Endothelial cell of umbilical vein (primary cell): ENCODE data around the gene TMEM178A. TPM values are rescaled to one million over a fixed set of nuclear protein-coding genes. Genes with fewer than 3 reads are reported as not detected.

Source experiments
- BruUV-seq: library from RNA; stranded (reverse); fragments of 400-500 nt; replicated peaks from 2 replicates; lab custom pipeline; 2021; lab: Mats Ljungman, UMichigan
- CTCF ChIA-PET: fragments of 300-600, 350-600 bp; sonication (Branson Sonifier 250); formaldehyde crosslinking; loops from one replicate; lab custom pipeline; 2021; ENCODE audit warnings: antibody characterized with exemption, inconsistent platforms; lab: Charles Lee
- POLR2A ChIA-PET: fragments of 300-600, 350-600 bp; sonication (Branson Sonifier 250); formaldehyde crosslinking; loops from one replicate; lab custom pipeline; 2021; ENCODE audit warnings: antibody characterized with exemption, inconsistent platforms; lab: Charles Lee
- DNase-seq: peaks from one replicate; pipeline ENCODE4 v3.0.0-alpha.2; 2011; ENCODE audit warnings: low read depth, low spot score
- FAIRE-seq: peaks from 2 replicates; lab custom pipeline; 2011; peaks lifted over from hg19 to GRCh38; lab: Jason Lieb, UNC
- H2AFZ ChIP-seq: 2 replicates; pipeline ENCODE4 v1.6.0; 2012; ENCODE audit warnings: low read depth, low read length, control low read depth, inconsistent platforms
- H3K27ac ChIP-seq: 2 replicates; pipeline ENCODE4 v1.5.1; 2011; ENCODE audit warnings: low read depth, mild to moderate bottlenecking, control low read depth, low read length, moderate library complexity; ENCODE audit not compliant: insufficient read depth
- H3K27me3 ChIP-seq, 2 experiments: 2 replicates each; pipeline versions ENCODE4 v1.6.0 to v1.6.1; 2011; ENCODE audit warnings: low read length in 2 of 2, mixed read lengths in 1 of 2; ENCODE audit not compliant: control insufficient read depth in 2 of 2, insufficient read depth in 2 of 2
- H3K36me3 ChIP-seq, 2 experiments: 2 replicates in 1 of 2; 3 replicates in 1 of 2; pipeline ENCODE4 v1.5.1; 2011; ENCODE audit warnings: low read length in 2 of 2, mild to moderate bottlenecking in 1 of 2, moderate library complexity in 1 of 2; ENCODE audit not compliant: control insufficient read depth in 2 of 2, insufficient read depth in 2 of 2; ENCODE audit errors: extremely low read depth in 1 of 2
- H3K4me1 ChIP-seq: 3 replicates; pipeline ENCODE4 v1.5.1; 2011; ENCODE audit warnings: mild to moderate bottlenecking, low read length; ENCODE audit not compliant: control insufficient read depth, insufficient read depth; ENCODE audit errors: extremely low read depth
- H3K4me2 ChIP-seq: 2 replicates; pipeline ENCODE4 v1.6.1; 2011; ENCODE audit warnings: low read length, control low read depth, mixed read lengths; ENCODE audit not compliant: insufficient read depth
- H3K4me3 ChIP-seq, 3 experiments: fragments of 200-600 bp in 1 of 3; sonication (generic), shearing (Covaris generic) in 1 of 3; replicated peaks in 1 of 3; 2 replicates each; pipeline ENCODE4 v1.5.1; 2011 to 2016; ENCODE audit warnings: control low read depth in 3 of 3, low read length in 3 of 3, mild to moderate bottlenecking in 2 of 3, inconsistent platforms in 1 of 3, low read depth in 1 of 3, moderate library complexity in 1 of 3; ENCODE audit not compliant: insufficient read depth in 1 of 3
- H3K79me2 ChIP-seq: 2 replicates; pipeline ENCODE4 v1.6.0; 2012; ENCODE audit warnings: low read length, inconsistent platforms; ENCODE audit not compliant: control insufficient read depth, insufficient read depth
- H3K9ac ChIP-seq: replicated peaks from 2 replicates; pipeline ENCODE3; 2011; ENCODE audit warnings: low read length, control low read depth; ENCODE audit not compliant: insufficient read depth; ENCODE audit errors: extremely low read depth
- H3K9me1 ChIP-seq: replicated peaks from 3 replicates; pipeline ENCODE4 v1.6.0; 2011; ENCODE audit warnings: mild to moderate bottlenecking, low read length; ENCODE audit not compliant: control insufficient read depth, insufficient read depth; ENCODE audit errors: extremely low read depth
- H3K9me3 ChIP-seq: replicated peaks from 2 replicates; pipeline ENCODE4 v1.5.1; 2012; ENCODE audit warnings: low read length, inconsistent platforms; ENCODE audit not compliant: control insufficient read depth, insufficient read depth
- H4K20me1 ChIP-seq: replicated peaks from 2 replicates; pipeline ENCODE3; 2011; ENCODE audit warnings: mild to moderate bottlenecking, low read length; ENCODE audit not compliant: control insufficient read depth, insufficient read depth; ENCODE audit errors: extremely low read depth
- EZH2 ChIP-seq: IDR thresholded peaks from 2 replicates; pipeline ENCODE4 v1.6.1; 2012; ENCODE audit warnings: borderline replicate concordance, low read depth, mild to moderate bottlenecking, moderate library complexity, low read length, inconsistent platforms; ENCODE audit not compliant: severe bottlenecking
- FOS ChIP-seq: IDR thresholded peaks from 2 replicates; pipeline ENCODE4 v1.6.1; 2011; ENCODE audit warnings: mild to moderate bottlenecking, low read length, moderate library complexity, borderline replicate concordance; ENCODE audit not compliant: insufficient read depth
- GATA2 ChIP-seq: IDR thresholded peaks from 2 replicates; pipeline ENCODE4 v1.7.0; 2011; ENCODE audit warnings: low read depth, mild to moderate bottlenecking, moderate library complexity, mixed read lengths, low read length; ENCODE audit not compliant: insufficient read length, insufficient read depth
- JUN ChIP-seq: IDR thresholded peaks from 2 replicates; pipeline ENCODE4 v1.6.1; 2011; ENCODE audit warnings: borderline replicate concordance, low read depth; ENCODE audit not compliant: insufficient read length, insufficient read depth
- MYC ChIP-seq: IDR thresholded peaks from one replicate; pipeline ENCODE4 v1.6.1; 2011; ENCODE audit warnings: mild to moderate bottlenecking, low read depth, low read length
- POLR2A ChIP-seq: IDR thresholded peaks from 2 replicates; pipeline ENCODE4 v1.6.1; 2012; ENCODE audit warnings: low read depth, mild to moderate bottlenecking, control low read depth, low read length
- POLR2AphosphoS5 ChIP-seq: IDR thresholded peaks from 2 replicates; pipeline ENCODE4 v1.6.1; 2012; ENCODE audit warnings: low read depth, mild to moderate bottlenecking, control low read depth, low read length, moderate library complexity; ENCODE audit not compliant: insufficient read depth
- dilution Hi-C: fragments of 300-500 bp; cut with MboI; formaldehyde crosslinking; loops from one replicate; pipeline ENCODE4 v1.15.0; 2019; ENCODE audit warnings: low sequenced_read_pairs; ENCODE audit not compliant: extremely low pct_ligation_motif_present
- intact Hi-C: fragments of 100-400 bp; cut with micrococcal nuclease; formaldehyde crosslinking; loops from one replicate; pipeline ENCODE4 v1.10.0; 2022
- polyA plus RNA-seq, 4 experiments: library from polyadenylated mRNA; depleted of rRNA in 3 of 4; stranded (reverse) in 3 of 4; unstranded in 1 of 4; fragments of >200 nt; gene quantifications; 2 replicates each; pipeline versions ENCODE4 v1.2.1 to v1.2.3, GENCODE V29; 2011 to 2012; ENCODE audit warnings: missing spikeins in 1 of 4
- total RNA-seq: library from RNA; stranded (reverse); gene quantifications from 2 replicates; pipeline ENCODE4 v1.2.3, GENCODE V29; 2021
- TF ChIP-seq, protein P1 (sequence below): IDR thresholded peaks from 2 replicates; pipeline ENCODE4 v1.6.1; 2011; ENCODE audit not compliant: insufficient read depth, insufficient read length
- TF ChIP-seq, protein P2 (sequence below), 2 donors: IDR thresholded peaks; 1 replicate in 1 of 2; 2 replicates in 1 of 2; pipeline ENCODE4 v1.5.1; 2011; ENCODE audit warnings: low read length in 2 of 2, mild to moderate bottlenecking in 2 of 2, moderate library complexity in 2 of 2, control low read depth in 1 of 2, inconsistent platforms in 1 of 2, low read depth in 1 of 2; ENCODE audit not compliant: insufficient read depth in 1 of 2; ENCODE audit errors: extremely low read depth in 1 of 2

The TMEM178A gene
- total and polyA plus RNA-seq, 2 donors (not counting 3 experiments of a cell fraction or from before 2014, with no cell fraction given), result 1.5 to 2.8 TPM

DNA sequence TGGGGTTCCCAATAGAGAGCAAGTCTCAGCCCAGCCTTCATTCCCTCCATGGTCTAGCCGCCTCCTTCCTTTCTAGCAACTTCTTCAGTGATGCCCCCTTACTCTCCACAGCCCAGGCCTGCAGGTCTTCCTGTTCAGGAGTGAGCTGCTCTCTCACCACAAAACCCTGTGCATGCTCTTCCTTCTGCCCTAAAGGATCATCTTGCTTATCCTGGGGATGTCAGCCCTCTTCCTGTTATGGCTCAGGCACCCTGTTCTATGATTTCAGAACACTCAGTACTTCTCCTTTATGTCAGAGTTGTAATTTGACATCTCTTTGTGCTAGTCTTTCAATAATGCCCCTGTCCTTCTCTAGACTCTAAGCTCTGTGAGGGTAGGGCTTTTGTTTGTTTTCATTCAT, 19.4 kb downstream of the TMEM178A start:
- BruUV-seq, result no TSS peak
- Histone ChIP-seq H4K20me1 (no peaks in the 10 kb centered on the region), H3K27ac (no peak overlapping the region), H3K9me1 (no peaks in the 10 kb centered on the region), H3K27me3 (peaks cover 0 to 18% of the 10 kb centered on the region in 2 experiments), H3K9ac (no peak overlapping the region), H3K4me3 (no peak overlapping the region), H3K4me1 (no peaks in the 10 kb centered on the region), H3K4me2 (no peak overlapping the region), H3K79me2 (no peaks in the 10 kb centered on the region), H2AFZ (no peak overlapping the region), H3K9me3 (no peaks in the 10 kb centered on the region), H3K36me3 (no peaks in the 10 kb centered on the region)
- dilution Hi-C loops, result no loop called here
- ChIA-PET CTCF (interaction anchor here (0.9 to 1.2 kb wide), 2 partner anchors 10 to 11 kb away, joined by 3 read pairs; no protein-coding TSS in a partner anchor), POLR2A (no interaction called here)
- intact Hi-C loops, result no loop called here
- no peak for FAIRE-seq
- TF ChIP-seq POLR2A, result no peak
- no peak for TF ChIP-seq FOS
- no peak for TF ChIP-seq MYC
- TF ChIP-seq, protein P1, sequence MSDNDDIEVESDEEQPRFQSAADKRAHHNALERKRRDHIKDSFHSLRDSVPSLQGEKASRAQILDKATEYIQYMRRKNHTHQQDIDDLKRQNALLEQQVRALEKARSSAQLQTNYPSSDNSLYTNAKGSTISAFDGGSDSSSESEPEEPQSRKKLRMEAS, result no peak
- TF ChIP-seq, protein P2, sequence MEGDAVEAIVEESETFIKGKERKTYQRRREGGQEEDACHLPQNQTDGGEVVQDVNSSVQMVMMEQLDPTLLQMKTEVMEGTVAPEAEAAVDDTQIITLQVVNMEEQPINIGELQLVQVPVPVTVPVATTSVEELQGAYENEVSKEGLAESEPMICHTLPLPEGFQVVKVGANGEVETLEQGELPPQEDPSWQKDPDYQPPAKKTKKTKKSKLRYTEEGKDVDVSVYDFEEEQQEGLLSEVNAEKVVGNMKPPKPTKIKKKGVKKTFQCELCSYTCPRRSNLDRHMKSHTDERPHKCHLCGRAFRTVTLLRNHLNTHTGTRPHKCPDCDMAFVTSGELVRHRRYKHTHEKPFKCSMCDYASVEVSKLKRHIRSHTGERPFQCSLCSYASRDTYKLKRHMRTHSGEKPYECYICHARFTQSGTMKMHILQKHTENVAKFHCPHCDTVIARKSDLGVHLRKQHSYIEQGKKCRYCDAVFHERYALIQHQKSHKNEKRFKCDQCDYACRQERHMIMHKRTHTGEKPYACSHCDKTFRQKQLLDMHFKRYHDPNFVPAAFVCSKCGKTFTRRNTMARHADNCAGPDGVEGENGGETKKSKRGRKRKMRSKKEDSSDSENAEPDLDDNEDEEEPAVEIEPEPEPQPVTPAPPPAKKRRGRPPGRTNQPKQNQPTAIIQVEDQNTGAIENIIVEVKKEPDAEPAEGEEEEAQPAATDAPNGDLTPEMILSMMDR (IDR thresholded peaks at IDR 0.05; ENCODE audit: extremely low read depth in 1 of 2, insufficient read depth in 1 of 2, low read depth in 1 of 2, low read length in 2 of 2), result no peak
- TF ChIP-seq JUN, result no peak
- TF ChIP-seq POLR2AphosphoS5, result no peak
- TF ChIP-seq EZH2, result no peak
- no peak for TF ChIP-seq GATA2
- DNase-seq, result no peak
